GM19438 (cell line): Measurements from ENCODE around the gene ADCY3.

Source experiments
- ATAC-seq: cut with Tn5 transposase; IDR thresholded peaks from one replicate; pipeline ENCODE4 v1.9.1; 2021; ENCODE audit warnings: low read depth; ENCODE audit not compliant: unreplicated experiment

ADCY3 gene

GRCh38 chr2:24926602-24927252, 6.7 kb upstream of the ADCY3 start:
- ATAC-seq: peak; percentile 51

GRCh38 chr2:24926220-24926601, 6.2 kb upstream of the ADCY3 start:
- no peak for ATAC-seq

- no peak for ATAC-seq
Measured at GRCh38 chr2:24925815-24926214, 5.8 kb upstream of the ADCY3 start.

- ATAC-seq: no peak
Measured at GRCh38 chr2:24924732-24925131, 4.7 kb upstream of the ADCY3 start.

GRCh38 chr2:24924266-24924665, 4.2 kb upstream of the ADCY3 start:
- no peak for ATAC-seq

- ATAC-seq: no peak
Measured at GRCh38 chr2:24923106-24923505, 3.1 kb upstream of the ADCY3 start.

- no peak for ATAC-seq
Measured at GRCh38 chr2:24922556-24922955, 2.5 kb upstream of the ADCY3 start.

- no peak for ATAC-seq
Measured at GRCh38 chr2:24920809-24921441, 888 bp upstream of the ADCY3 start.

- ATAC-seq: peak; percentile 28
Measured at GRCh38 chr2:24919506-24920097, 435 bp downstream of the ADCY3 start.

GRCh38 chr2:24919037-24919505, 966 bp downstream of the ADCY3 start:
- peak; percentile 27 for ATAC-seq

- no peak for ATAC-seq
Measured at GRCh38 chr2:24918326-24919036, 1.6 kb downstream of the ADCY3 start.

- ATAC-seq: no peak
Measured at GRCh38 chr2:24917731-24918325, 2.2 kb downstream of the ADCY3 start.

- no peak for ATAC-seq
Measured at GRCh38 chr2:24917086-24917485, 3.0 kb downstream of the ADCY3 start.

- no peak for ATAC-seq
Measured at GRCh38 chr2:24915796-24916195, 4.2 kb downstream of the ADCY3 start.

- no peak for ATAC-seq
Measured at GRCh38 chr2:24915175-24915574, 4.9 kb downstream of the ADCY3 start.

GRCh38 chr2:24914713-24915112, 5.3 kb downstream of the ADCY3 start:
- ATAC-seq: no peak

GRCh38 chr2:24913911-24914310, 6.1 kb downstream of the ADCY3 start:
- ATAC-seq: no peak

GRCh38 chr2:24912986-24913385, 7.1 kb downstream of the ADCY3 start:
- ATAC-seq: no peak

- ATAC-seq: no peak
Measured at GRCh38 chr2:24912523-24912922, 7.5 kb downstream of the ADCY3 start.

GRCh38 chr2:24910245-24910644, 9.8 kb downstream of the ADCY3 start:
- ATAC-seq: no peak

GRCh38 chr2:24909555-24910177, 10.4 kb downstream of the ADCY3 start:
- ATAC-seq: no peak
